HG03135 (cell line): ENCODE data around the gene CUL1.
"Not testable (repeated sequence)": the region's sequence is repeated elsewhere in the genome, so short reads cannot be mapped to it uniquely, and the experiment has no call there.

Experiments used
- ATAC-seq: cut with Tn5 transposase; IDR thresholded peaks from one replicate; pipeline ENCODE4 v1.9.1; 2021; ENCODE audit warnings: mild to moderate bottlenecking, moderate library complexity; ENCODE audit not compliant: unreplicated experiment

Gene CUL1

GRCh38 chr7:148696787-148697186, 1.9 kb upstream of the CUL1 start:
- ATAC-seq = no peak

- ATAC-seq = no peak
Observed at GRCh38 chr7:148697256-148698006, 1.3 kb upstream of the CUL1 start.

- ATAC-seq = no peak
Observed at GRCh38 chr7:148698007-148698396, 701 bp upstream of the CUL1 start.

- peak; percentile 47 for ATAC-seq
Observed at GRCh38 chr7:148699024-148699781, 500 bp downstream of the CUL1 start.

- ATAC-seq = no peak
Observed at GRCh38 chr7:148699782-148700629, 1.3 kb downstream of the CUL1 start.

- ATAC-seq = no peak
Observed at GRCh38 chr7:148700661-148701064, 2.0 kb downstream of the CUL1 start.

GRCh38 chr7:148701414-148701813, 2.7 kb downstream of the CUL1 start:
- no peak for ATAC-seq

GRCh38 chr7:148702876-148703670, 4.4 kb downstream of the CUL1 start:
- no peak for ATAC-seq

- not testable (repeated sequence) for ATAC-seq
Observed at GRCh38 chr7:148703671-148703962, 4.9 kb downstream of the CUL1 start.

GRCh38 chr7:148704189-148704588, 5.5 kb downstream of the CUL1 start:
- ATAC-seq = no peak

- no peak for ATAC-seq
Observed at GRCh38 chr7:148704970-148705369, 6.3 kb downstream of the CUL1 start.

- no peak for ATAC-seq
Observed at GRCh38 chr7:148706368-148706767, 7.7 kb downstream of the CUL1 start.

GRCh38 chr7:148708026-148708885, 9.6 kb downstream of the CUL1 start:
- no peak for ATAC-seq

- no peak for ATAC-seq
Observed at GRCh38 chr7:148709014-148709413, 10.3 kb downstream of the CUL1 start.

GRCh38 chr7:148710426-148710825, 11.7 kb downstream of the CUL1 start:
- ATAC-seq = not testable (repeated sequence)

GRCh38 chr7:148711191-148712102, 12.7 kb downstream of the CUL1 start:
- ATAC-seq = no peak

GRCh38 chr7:148712678-148713329, 14.1 kb downstream of the CUL1 start:
- peak; percentile 49 for ATAC-seq

- no peak for ATAC-seq
Observed at GRCh38 chr7:148714498-148714897, 15.8 kb downstream of the CUL1 start.
